ENCODE results near the gene KHSRP. TPM values are rescaled to one million over a fixed set of nuclear protein-coding genes. Genes with fewer than 3 reads are reported as not detected.

Gene KHSRP
- total and polyA plus RNA-seq, 8 donors, result 173 to 333 (median 265) TPM

- intact Hi-C loops (cut with DNase I), result no loop called here
- ATAC-seq (peak; percentile 93), DNase-seq (peak; percentile 94 to 100 (median 100))
- H3K4me1 ChIP-seq, result peaks cover 10 to 32% of the 10 kb centered on the region in 2 donors
- no peaks in the 10 kb centered on the region for H3K27me3 ChIP-seq
- H3K4me3 ChIP-seq, result peak overlapping the region in 1 of 2 donors; percentile 89
- TF ChIP-seq CTCF (IDR thresholded peaks at IDR 0.05), result no peak
- no peaks in the 10 kb centered on the region for H3K9me3 ChIP-seq
- H3K27ac ChIP-seq, result peak overlapping the region; percentile 87
- peaks cover 0 to 18% of the 10 kb centered on the region in 2 donors for H3K36me3 ChIP-seq
Measured at GRCh38 chr19:6424939-6425731, 524 bp upstream of the KHSRP start.

- no peak for TF ChIP-seq CTCF (IDR thresholded peaks at IDR 0.05)
- ATAC-seq, result no peak
- intact Hi-C loops (cut with DNase I), result no loop called here
Measured at GRCh38 chr19:6423499-6424194, 964 bp downstream of the KHSRP start.

GRCh38 chr19:6421075-6422014 is 3.3 kb downstream of the KHSRP start:
- H3K4me1 ChIP-seq, result peaks cover 10 to 32% of the 10 kb centered on the region in 2 donors
- H3K36me3 ChIP-seq, result peaks cover 0 to 56% of the 10 kb centered on the region in 2 donors
- ATAC-seq (no peak), DNase-seq (no peak)
- no peaks in the 10 kb centered on the region for H3K9me3 ChIP-seq
- no peak for TF ChIP-seq CTCF (IDR thresholded peaks at IDR 0.05)
- H3K27me3 ChIP-seq, result no peaks in the 10 kb centered on the region
- intact Hi-C loops (cut with DNase I), result no loop called here
- no peak overlapping the region for H3K4me3 ChIP-seq
- H3K27ac ChIP-seq, result no peak overlapping the region

More at GRCh38 chr19:6423499-6424194, 964 bp downstream of the KHSRP start:
- Histone ChIP-seq H3K27ac (peak overlapping the region; percentile 55 to 59), H3K9me3 (no peaks in the 10 kb centered on the region), H3K27me3 (no peaks in the 10 kb centered on the region), H3K4me3 (peak overlapping the region; percentile 88 to 89), H3K4me1 (peaks cover 10 to 32% of the 10 kb centered on the region in 2 donors), H3K36me3 (peaks cover 0 to 33% of the 10 kb centered on the region in 2 donors)
- DNase-seq, result peak in 2 of 4 donors; percentile 48 to 77

GRCh38 chr19:6418562-6418932 is 6.1 kb downstream of the KHSRP start:
- Histone ChIP-seq H3K27me3 (no peaks in the 10 kb centered on the region), H3K9me3 (no peaks in the 10 kb centered on the region), H3K4me1 (peaks cover 10 to 24% of the 10 kb centered on the region in 2 donors), H3K27ac (no peak overlapping the region), H3K4me3 (no peak overlapping the region), H3K36me3 (peaks cover 0 to 84% of the 10 kb centered on the region in 2 donors)
- TF ChIP-seq CTCF (IDR thresholded peaks at IDR 0.05), result no peak
- ATAC-seq, result no peak
- intact Hi-C loops (cut with DNase I), result no loop called here
- DNase-seq, result no peak
